ENCODE measurements around the gene MRPL42.
"Not testable (repeated sequence)": the region's sequence is repeated elsewhere in the genome, so short reads cannot be mapped to it uniquely, and the experiment has no call there.

The MRPL42 gene

GRCh38 chr12:93497456-93497855, 30.1 kb downstream of the MRPL42 start:
- Histone ChIP-seq H3F3A (ENCODE audit: control insufficient read depth, insufficient read depth) (peaks cover 13% of the 10 kb centered on the region), H4K20me1 (ENCODE audit: control insufficient read depth, insufficient read depth, low read depth, low read length) (0 out of 2 replicates have a peak, but pooled peaks cover 5% of the 10 kb centered on the region), H3K4me3 (ENCODE audit: low read length) (no peak overlapping the region), H3K4me1 (ENCODE audit: control insufficient read depth, low read length) (no peaks in the 10 kb centered on the region), H3K27ac (ENCODE audit: low read depth, low read length) (no peak overlapping the region), H3K36me3 (ENCODE audit: control insufficient read depth, low read length) (peaks cover 35% of the 10 kb centered on the region), H3K27me3 (ENCODE audit: control insufficient read depth, low read length) (no peaks in the 10 kb centered on the region), H3K9me3 (ENCODE audit: control insufficient read depth, insufficient read depth, low read length) (no peaks in the 10 kb centered on the region), H3K9me2 (replicated peaks; ENCODE audit: control insufficient read depth, low read length) (no peaks in the 10 kb centered on the region), H3K4me2 (ENCODE audit: low read length) (no peak overlapping the region), H3K79me2 (ENCODE audit: control insufficient read depth, low read length) (peaks cover 9% of the 10 kb centered on the region)
- no peak for TF ChIP-seq CTCF (IDR thresholded peaks at IDR 0.05; ENCODE audit: low read depth, low read length, poor library complexity, severe bottlenecking)
- TF ChIP-seq EZH2phosphoT487 (IDR thresholded peaks at IDR 0.05; ENCODE audit: borderline replicate concordance, low read length): no peak

GRCh38 chr12:93498813-93499212, 31.5 kb downstream of the MRPL42 start:
- not testable (repeated sequence) for H3K27me3 ChIP-seq (ENCODE audit: control insufficient read depth, low read length); H3K27ac ChIP-seq (ENCODE audit: low read depth, low read length); H3K9me3 ChIP-seq (ENCODE audit: control insufficient read depth, insufficient read depth, low read length); H3K4me3 ChIP-seq (ENCODE audit: low read length); H3K9me2 ChIP-seq (replicated peaks; ENCODE audit: control insufficient read depth, low read length); H3K4me2 ChIP-seq (ENCODE audit: low read length); H3K79me2 ChIP-seq (ENCODE audit: control insufficient read depth, low read length); H4K20me1 ChIP-seq (ENCODE audit: control insufficient read depth, insufficient read depth, low read depth, low read length); H3K4me1 ChIP-seq (ENCODE audit: control insufficient read depth, low read length)
- Histone ChIP-seq H3F3A (ENCODE audit: control insufficient read depth, insufficient read depth) (peaks cover 15% of the 10 kb centered on the region), H3K36me3 (ENCODE audit: control insufficient read depth, low read length) (peaks cover 40% of the 10 kb centered on the region)

DNA sequence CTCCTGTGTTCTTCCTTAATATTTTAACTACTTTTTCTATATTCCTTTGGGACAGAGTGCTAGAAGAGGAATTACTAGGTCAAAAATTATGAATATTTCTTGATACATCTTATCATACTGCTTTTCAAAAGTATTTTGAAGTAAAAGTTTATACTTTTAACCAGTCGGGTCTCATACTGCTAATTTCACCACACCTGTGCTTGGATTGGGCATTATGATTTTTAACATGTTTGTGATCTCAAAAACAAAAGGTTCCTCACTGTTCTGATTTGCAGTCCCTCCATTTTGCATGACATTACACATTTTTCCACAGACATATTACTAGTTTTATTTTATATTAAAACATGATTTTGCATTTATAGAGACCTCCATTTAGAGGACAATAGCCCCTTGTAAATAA, 32.9 kb downstream of the MRPL42 start:
- H3K9me3 ChIP-seq (ENCODE audit: control insufficient read depth, insufficient read depth, low read length): no peaks in the 10 kb centered on the region
- H3K4me1 ChIP-seq (ENCODE audit: control insufficient read depth, low read length): no peaks in the 10 kb centered on the region
- no peak overlapping the region for H3K27ac ChIP-seq (ENCODE audit: low read depth, low read length)
- H3K9me2 ChIP-seq (replicated peaks; ENCODE audit: control insufficient read depth, low read length): no peaks in the 10 kb centered on the region
- H3F3A ChIP-seq (ENCODE audit: control insufficient read depth, insufficient read depth): peaks cover 15% of the 10 kb centered on the region
- H3K27me3 ChIP-seq (ENCODE audit: control insufficient read depth, low read length): no peaks in the 10 kb centered on the region
- H3K4me2 ChIP-seq (ENCODE audit: low read length): no peak overlapping the region
- peaks cover 34% of the 10 kb centered on the region for H3K36me3 ChIP-seq (ENCODE audit: control insufficient read depth, low read length)
- H3K4me3 ChIP-seq (ENCODE audit: low read length): no peak overlapping the region
- TF ChIP-seq EZH2phosphoT487 (IDR thresholded peaks at IDR 0.05; ENCODE audit: borderline replicate concordance, low read length): no peak
- no peak for TF ChIP-seq CTCF (IDR thresholded peaks at IDR 0.05; ENCODE audit: low read depth, low read length, poor library complexity, severe bottlenecking)
- H4K20me1 ChIP-seq (ENCODE audit: control insufficient read depth, insufficient read depth, low read depth, low read length): 0 out of 2 replicates have a peak, but pooled peaks cover 10% of the 10 kb centered on the region
- H3K79me2 ChIP-seq (ENCODE audit: control insufficient read depth, low read length): peaks cover 9% of the 10 kb centered on the region

DNA sequence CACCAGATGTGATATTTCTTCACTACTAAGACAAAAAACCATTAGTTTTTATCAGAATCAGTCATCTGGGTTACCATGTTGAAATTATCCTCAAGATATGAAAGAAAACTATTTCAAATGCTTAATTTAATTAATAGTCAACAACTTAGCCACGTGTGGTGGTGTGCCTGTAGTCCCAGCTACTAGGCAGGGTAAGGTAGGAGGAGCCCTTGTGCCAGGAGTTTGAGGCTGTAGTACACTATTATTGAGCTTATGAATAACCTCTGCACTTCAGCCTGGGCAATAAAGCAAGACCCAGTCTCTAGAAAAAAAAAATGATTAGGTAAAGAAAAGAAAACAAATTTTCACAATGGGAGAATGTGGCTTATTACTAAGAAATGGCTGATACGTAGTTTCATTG, 33.4 kb downstream of the MRPL42 start:
- no peaks in the 10 kb centered on the region for H3K27me3 ChIP-seq (ENCODE audit: control insufficient read depth, low read length)
- H4K20me1 ChIP-seq (ENCODE audit: control insufficient read depth, insufficient read depth, low read depth, low read length): 0 out of 2 replicates have a peak, but pooled peaks cover 6% of the 10 kb centered on the region
- TF ChIP-seq CTCF (IDR thresholded peaks at IDR 0.05; ENCODE audit: low read depth, low read length, poor library complexity, severe bottlenecking) (no peak), EZH2phosphoT487 (IDR thresholded peaks at IDR 0.05; ENCODE audit: borderline replicate concordance, low read length) (no peak)
- H3K9me3 ChIP-seq (ENCODE audit: control insufficient read depth, insufficient read depth, low read length): no peaks in the 10 kb centered on the region
- no peak overlapping the region for H3K4me2 ChIP-seq (ENCODE audit: low read length)
- no peak overlapping the region for H3K27ac ChIP-seq (ENCODE audit: low read depth, low read length)
- H3K4me1 ChIP-seq (ENCODE audit: control insufficient read depth, low read length): no peaks in the 10 kb centered on the region
- H3K4me3 ChIP-seq (ENCODE audit: low read length): no peak overlapping the region
- no peaks in the 10 kb centered on the region for H3K9me2 ChIP-seq (replicated peaks; ENCODE audit: control insufficient read depth, low read length)
- peaks cover 15% of the 10 kb centered on the region for H3F3A ChIP-seq (ENCODE audit: control insufficient read depth, insufficient read depth)
- peaks cover 9% of the 10 kb centered on the region for H3K79me2 ChIP-seq (ENCODE audit: control insufficient read depth, low read length)
- H3K36me3 ChIP-seq (ENCODE audit: control insufficient read depth, low read length): peaks cover 29% of the 10 kb centered on the region
